NCI-H146 treated with DMSO at 0.1 percent for 48 hours (cell line): ENCODE results near the gene VAV3.
"Not testable (repeated sequence)": the region's sequence is repeated elsewhere in the genome, so short reads cannot be mapped to it uniquely, and the experiment has no call there.

Experiments
- DNase-seq: peaks from one replicate; lab custom pipeline; 2025; ENCODE audit not compliant: unreplicated experiment; lab: John Stamatoyannopoulos, UW

VAV3 gene

GRCh38 chr1:107965110-107965991 is at the start of gene VAV3:
Gene VAV3 (minus strand): TSS chr1:107965180. CDS start chr1:107964869, 311 bp downstream.
- no peak for DNase-seq

- no peak for DNase-seq
Measured at GRCh38 chr1:108012553-108012952, 47.6 kb upstream of the VAV3 start.

- no peak for DNase-seq
Measured at GRCh38 chr1:108011295-108011694, 46.3 kb upstream of the VAV3 start.

GRCh38 chr1:108010581-108010980 is 45.6 kb upstream of the VAV3 start:
- no peak for DNase-seq

GRCh38 chr1:108009603-108010195 is 44.7 kb upstream of the VAV3 start:
- no peak for DNase-seq

- no peak for DNase-seq
Measured at GRCh38 chr1:108007531-108007930, 42.6 kb upstream of the VAV3 start.

- DNase-seq, result no peak
Measured at GRCh38 chr1:108007070-108007469, 42.1 kb upstream of the VAV3 start.

GRCh38 chr1:108004919-108005318 is 39.9 kb upstream of the VAV3 start:
- not testable (repeated sequence) for DNase-seq

- no peak for DNase-seq
Measured at GRCh38 chr1:108000620-108001111, 35.7 kb upstream of the VAV3 start.

- no peak for DNase-seq
Measured at GRCh38 chr1:108000184-108000583, 35.2 kb upstream of the VAV3 start.

- no peak for DNase-seq
Measured at GRCh38 chr1:107997866-107998265, 32.9 kb upstream of the VAV3 start.

GRCh38 chr1:107993920-107994319 is 28.9 kb upstream of the VAV3 start:
- no peak for DNase-seq

- no peak for DNase-seq
Measured at GRCh38 chr1:107992347-107992746, 27.4 kb upstream of the VAV3 start.

GRCh38 chr1:107991371-107992066 is 26.5 kb upstream of the VAV3 start:
- no peak for DNase-seq

GRCh38 chr1:107990606-107991005 is 25.6 kb upstream of the VAV3 start:
- no peak for DNase-seq

GRCh38 chr1:107981277-107981676 is 16.3 kb upstream of the VAV3 start:
- no peak for DNase-seq

- no peak for DNase-seq
Measured at GRCh38 chr1:107979926-107980325, 14.9 kb upstream of the VAV3 start.

GRCh38 chr1:107979088-107979487 is 14.1 kb upstream of the VAV3 start:
- no peak for DNase-seq

GRCh38 chr1:107976836-107977235 is 11.9 kb upstream of the VAV3 start:
- DNase-seq, result no peak

- DNase-seq, result no peak
Measured at GRCh38 chr1:107976431-107976830, 11.5 kb upstream of the VAV3 start.

- no peak for DNase-seq
Measured at GRCh38 chr1:107975851-107976250, 10.9 kb upstream of the VAV3 start.

GRCh38 chr1:107974090-107974489 is 9.1 kb upstream of the VAV3 start:
- no peak for DNase-seq
